Measurements from ENCODE around the gene SPATA32.

The SPATA32 gene

DNA sequence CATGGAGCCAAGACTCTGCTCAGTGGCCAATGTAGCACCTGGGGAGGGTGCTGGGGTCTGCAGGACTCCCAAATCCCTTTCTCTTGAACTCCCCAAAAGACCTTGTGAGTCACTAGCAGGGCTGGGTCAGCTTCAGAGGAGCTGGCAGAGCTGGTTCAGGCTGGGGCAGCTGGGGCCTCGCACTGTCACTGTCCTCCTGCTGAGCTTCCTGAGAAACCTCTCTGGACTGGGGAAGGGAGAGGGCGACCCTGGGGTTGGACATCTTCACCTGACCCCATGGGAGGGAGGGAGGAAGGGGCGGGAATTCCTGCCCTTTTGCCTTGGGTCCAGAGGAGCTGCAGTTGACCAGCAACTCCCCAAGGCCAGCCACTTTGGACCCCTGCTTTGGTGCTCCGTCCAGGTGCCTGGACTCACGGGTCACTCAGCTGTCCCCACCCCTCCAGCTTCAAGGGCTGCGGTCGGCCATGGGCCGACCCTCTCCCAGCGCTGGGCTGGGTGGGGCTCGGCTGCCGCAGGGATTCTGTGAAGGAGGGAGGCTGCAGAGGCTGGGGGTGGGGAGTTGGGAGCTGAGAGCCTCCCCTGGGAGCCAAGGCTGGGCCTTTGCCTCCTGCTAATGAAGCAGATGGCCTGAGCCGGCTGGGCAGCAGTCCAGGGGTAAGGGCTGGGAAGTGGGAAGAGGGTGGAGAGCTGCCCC lies 31.0 kb downstream of the SPATA32 start:
- Histone ChIP-seq H3K9ac (ENCODE audit: low read length in 5 of 5) (no peak overlapping the region), H3K27me3 (ENCODE audit: control insufficient read depth in 5 of 5, insufficient read depth in 4 of 5, low read length in 5 of 5) (no peaks in the 10 kb centered on the region), H3K4me1 (ENCODE audit: control insufficient read depth in 5 of 5, insufficient read depth in 5 of 5, low read length in 5 of 5) (peaks cover 10 to 59% (median 56%) of the 10 kb centered on the region in 5 donors), H3K9me3 (ENCODE audit: control insufficient read depth in 5 of 5, low read length in 5 of 5) (no peaks in the 10 kb centered on the region), H3K27ac (ENCODE audit: low read depth, low read length) (peak overlapping the region; percentile 46), H3K36me3 (ENCODE audit: control insufficient read depth in 5 of 5, insufficient read depth in 5 of 5, low read length in 5 of 5) (peaks cover 0 to 19% (median 8%) of the 10 kb centered on the region in 5 donors), H3K4me3 (ENCODE audit: low read depth in 1 of 5, low read length in 5 of 5) (peak overlapping the region in 1 of 5 donors; percentile 9)

DNA sequence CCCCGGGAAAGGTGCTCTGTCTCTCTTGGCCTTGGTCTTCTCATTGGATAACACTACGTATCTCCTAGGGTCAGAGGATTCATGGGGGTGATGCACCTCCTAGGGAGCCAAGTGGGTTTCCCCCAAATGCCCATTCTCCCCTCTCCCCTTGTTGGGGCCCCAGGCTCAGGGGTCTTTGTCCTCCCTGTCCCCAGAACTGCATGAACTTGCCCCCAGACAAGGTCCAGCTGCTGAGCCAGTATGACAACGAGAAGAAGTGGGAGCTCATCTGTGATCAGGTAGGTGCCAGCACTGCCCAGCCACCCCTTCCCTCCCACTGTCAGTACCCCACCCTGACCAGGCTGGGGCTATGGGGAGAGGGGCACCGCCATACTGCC lies 31.5 kb downstream of the SPATA32 start:
- Histone ChIP-seq H3K4me3 (ENCODE audit: low read depth in 1 of 5, low read length in 5 of 5) (no peak overlapping the region), H3K27me3 (ENCODE audit: control insufficient read depth in 5 of 5, insufficient read depth in 4 of 5, low read length in 5 of 5) (no peaks in the 10 kb centered on the region), H3K27ac (ENCODE audit: low read depth, low read length) (peak overlapping the region; percentile 92), H3K4me1 (ENCODE audit: control insufficient read depth in 5 of 5, insufficient read depth in 5 of 5, low read length in 5 of 5) (peaks cover 10 to 65% (median 62%) of the 10 kb centered on the region in 5 donors), H3K36me3 (ENCODE audit: control insufficient read depth in 5 of 5, insufficient read depth in 5 of 5, low read length in 5 of 5) (peaks cover 0 to 18% (median 8%) of the 10 kb centered on the region in 5 donors), H3K9ac (ENCODE audit: low read length in 5 of 5) (peak overlapping the region in 1 of 5 donors; percentile 20), H3K9me3 (ENCODE audit: control insufficient read depth in 5 of 5, low read length in 5 of 5) (no peaks in the 10 kb centered on the region)

- Histone ChIP-seq H3K4me1 (ENCODE audit: control insufficient read depth in 5 of 5, insufficient read depth in 5 of 5, low read length in 5 of 5) (peaks cover 8 to 70% (median 67%) of the 10 kb centered on the region in 5 donors), H3K27me3 (ENCODE audit: control insufficient read depth in 5 of 5, insufficient read depth in 4 of 5, low read length in 5 of 5) (no peaks in the 10 kb centered on the region), H3K9me3 (ENCODE audit: control insufficient read depth in 5 of 5, low read length in 5 of 5) (no peaks in the 10 kb centered on the region), H3K9ac (ENCODE audit: low read length in 5 of 5) (peak overlapping the region in 4 of 5 donors; percentile 20 to 55 (median 36)), H3K36me3 (ENCODE audit: control insufficient read depth in 5 of 5, insufficient read depth in 5 of 5, low read length in 5 of 5) (peaks cover 0 to 18% (median 8%) of the 10 kb centered on the region in 5 donors), H3K4me3 (ENCODE audit: low read depth in 1 of 5, low read length in 5 of 5) (peak overlapping the region in 2 of 5 donors; percentile 20 to 23), H3K27ac (ENCODE audit: low read depth, low read length) (peak overlapping the region; percentile 92)
These were observed 32.0 kb downstream of the SPATA32 start for GRCh38 chr17:45229681-45230409.

DNA sequence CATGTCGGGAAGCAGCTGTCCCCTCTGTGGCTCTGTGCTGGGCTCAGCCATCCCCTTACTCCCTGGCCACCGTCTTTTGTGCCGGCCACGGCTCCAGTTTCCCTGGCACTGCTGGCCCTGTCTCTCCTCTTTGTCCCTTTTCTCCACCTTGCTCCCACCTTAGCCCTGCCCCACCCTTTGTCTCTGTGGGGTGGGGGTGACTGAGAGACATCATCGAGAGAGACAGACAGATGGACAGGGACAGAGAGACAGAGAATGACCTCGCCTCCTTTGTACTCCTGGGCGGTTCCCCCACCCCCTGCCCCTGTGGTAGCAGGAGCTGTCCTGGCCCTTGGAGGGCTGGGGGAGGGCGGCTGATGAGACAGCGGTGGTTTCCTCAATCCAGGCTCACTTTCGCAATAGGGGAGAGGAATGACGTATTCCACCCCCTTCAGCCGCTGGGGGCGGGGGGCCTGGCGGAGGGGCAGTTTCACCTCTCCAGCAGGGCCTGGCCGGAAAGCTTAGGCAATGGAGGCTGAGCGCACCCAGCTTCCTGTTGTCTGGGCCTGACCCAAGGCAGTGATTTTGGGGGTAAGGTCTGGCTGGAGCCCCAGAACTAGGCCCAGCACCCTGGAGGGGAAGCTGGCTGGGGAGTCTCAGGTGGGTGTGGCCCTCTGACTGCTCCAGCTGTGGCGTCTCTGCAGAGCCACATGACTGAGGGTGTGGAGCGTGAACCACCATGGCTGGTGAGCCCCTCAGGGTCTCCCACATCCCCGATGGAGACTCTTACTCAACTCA lies 32.9 kb downstream of the SPATA32 start:
- Histone ChIP-seq H3K4me1 (ENCODE audit: control insufficient read depth in 5 of 5, insufficient read depth in 5 of 5, low read length in 5 of 5) (peaks cover 8 to 79% (median 76%) of the 10 kb centered on the region in 5 donors), H3K27me3 (ENCODE audit: control insufficient read depth in 5 of 5, insufficient read depth in 4 of 5, low read length in 5 of 5) (no peaks in the 10 kb centered on the region), H3K4me3 (ENCODE audit: low read depth in 1 of 5, low read length in 5 of 5) (peak overlapping the region in 4 of 5 donors; percentile 6 to 27 (median 22)), H3K9ac (ENCODE audit: low read length in 5 of 5) (peak overlapping the region; percentile 55 to 75 (median 65)), H3K9me3 (ENCODE audit: control insufficient read depth in 5 of 5, low read length in 5 of 5) (no peaks in the 10 kb centered on the region), H3K27ac (ENCODE audit: low read depth, low read length) (peak overlapping the region; percentile 92), H3K36me3 (ENCODE audit: control insufficient read depth in 5 of 5, insufficient read depth in 5 of 5, low read length in 5 of 5) (peaks cover 0 to 15% (median 7%) of the 10 kb centered on the region in 5 donors)

- H3K27me3 ChIP-seq (ENCODE audit: control insufficient read depth in 5 of 5, insufficient read depth in 4 of 5, low read length in 5 of 5), result no peaks in the 10 kb centered on the region
- peak overlapping the region in 3 of 5 donors; percentile 6 to 27 (median 20) for H3K4me3 ChIP-seq (ENCODE audit: low read depth in 1 of 5, low read length in 5 of 5)
- no peaks in the 10 kb centered on the region for H3K9me3 ChIP-seq (ENCODE audit: control insufficient read depth in 5 of 5, low read length in 5 of 5)
- peaks cover 0 to 7% (median 3%) of the 10 kb centered on the region in 5 donors for H3K36me3 ChIP-seq (ENCODE audit: control insufficient read depth in 5 of 5, insufficient read depth in 5 of 5, low read length in 5 of 5)
- H3K9ac ChIP-seq (ENCODE audit: low read length in 5 of 5), result peak overlapping the region; percentile 63 to 75 (median 65)
- peaks cover 10 to 87% (median 83%) of the 10 kb centered on the region in 5 donors for H3K4me1 ChIP-seq (ENCODE audit: control insufficient read depth in 5 of 5, insufficient read depth in 5 of 5, low read length in 5 of 5)
- H3K27ac ChIP-seq (ENCODE audit: low read depth, low read length), result peak overlapping the region; percentile 92
These were observed 33.8 kb downstream of the SPATA32 start for GRCh38 chr17:45227926-45228762.

GRCh38 chr17:45227101-45227925 lies 34.6 kb downstream of the SPATA32 start:
- Histone ChIP-seq H3K4me1 (ENCODE audit: control insufficient read depth in 5 of 5, insufficient read depth in 5 of 5, low read length in 5 of 5) (peaks cover 10 to 95% (median 92%) of the 10 kb centered on the region in 5 donors), H3K4me3 (ENCODE audit: low read depth in 1 of 5, low read length in 5 of 5) (peak overlapping the region in 3 of 5 donors; percentile 27 to 59 (median 44)), H3K9ac (ENCODE audit: low read length in 5 of 5) (peak overlapping the region; percentile 38 to 75 (median 65)), H3K36me3 (ENCODE audit: control insufficient read depth in 5 of 5, insufficient read depth in 5 of 5, low read length in 5 of 5) (peaks cover 0 to under 1% (median 0%) of the 10 kb centered on the region in 5 donors), H3K27ac (ENCODE audit: low read depth, low read length) (peak overlapping the region; percentile 92), H3K9me3 (ENCODE audit: control insufficient read depth in 5 of 5, low read length in 5 of 5) (no peaks in the 10 kb centered on the region), H3K27me3 (ENCODE audit: control insufficient read depth in 5 of 5, insufficient read depth in 4 of 5, low read length in 5 of 5) (no peaks in the 10 kb centered on the region)

GRCh38 chr17:45226576-45226975 lies 35.3 kb downstream of the SPATA32 start:
- peak overlapping the region; percentile 92 for H3K27ac ChIP-seq (ENCODE audit: low read depth, low read length)
- H3K9ac ChIP-seq (ENCODE audit: low read length in 5 of 5), result peak overlapping the region; percentile 6 to 42 (median 38)
- no peaks in the 10 kb centered on the region for H3K9me3 ChIP-seq (ENCODE audit: control insufficient read depth in 5 of 5, low read length in 5 of 5)
- peak overlapping the region in 3 of 5 donors; percentile 27 to 44 (median 27) for H3K4me3 ChIP-seq (ENCODE audit: low read depth in 1 of 5, low read length in 5 of 5)
- no peaks in the 10 kb centered on the region for H3K27me3 ChIP-seq (ENCODE audit: control insufficient read depth in 5 of 5, insufficient read depth in 4 of 5, low read length in 5 of 5)
- H3K36me3 ChIP-seq (ENCODE audit: control insufficient read depth in 5 of 5, insufficient read depth in 5 of 5, low read length in 5 of 5), result no peaks in the 10 kb centered on the region
- peaks cover 10 to 94% (median 90%) of the 10 kb centered on the region in 5 donors for H3K4me1 ChIP-seq (ENCODE audit: control insufficient read depth in 5 of 5, insufficient read depth in 5 of 5, low read length in 5 of 5)

- no peaks in the 10 kb centered on the region for H3K9me3 ChIP-seq (ENCODE audit: control insufficient read depth in 5 of 5, low read length in 5 of 5)
- peak overlapping the region in 4 of 5 donors; percentile 16 to 77 (median 36) for H3K4me3 ChIP-seq (ENCODE audit: low read depth in 1 of 5, low read length in 5 of 5)
- no peaks in the 10 kb centered on the region for H3K36me3 ChIP-seq (ENCODE audit: control insufficient read depth in 5 of 5, insufficient read depth in 5 of 5, low read length in 5 of 5)
- H3K27me3 ChIP-seq (ENCODE audit: control insufficient read depth in 5 of 5, insufficient read depth in 4 of 5, low read length in 5 of 5), result no peaks in the 10 kb centered on the region
- peaks cover 10 to 93% (median 88%) of the 10 kb centered on the region in 5 donors for H3K4me1 ChIP-seq (ENCODE audit: control insufficient read depth in 5 of 5, insufficient read depth in 5 of 5, low read length in 5 of 5)
- H3K9ac ChIP-seq (ENCODE audit: low read length in 5 of 5), result peak overlapping the region in 4 of 5 donors; percentile 12 to 41 (median 33)
- H3K27ac ChIP-seq (ENCODE audit: low read depth, low read length), result peak overlapping the region; percentile 92
These were observed 35.8 kb downstream of the SPATA32 start for GRCh38 chr17:45225964-45226530.

All from subcutaneous abdominal adipose tissue (tissue), 5 donors.